ENCODE measurements around the gene RFC4. TPM values are rescaled to one million over a fixed set of nuclear protein-coding genes. Genes with fewer than 3 reads are reported as not detected.

RFC4 gene
- total and polyA plus RNA-seq, 2 of the 13 experiments (the other 11 are each of a cell fraction or from before 2014, with no cell fraction given) = 18.5 to 103 TPM

DNA sequence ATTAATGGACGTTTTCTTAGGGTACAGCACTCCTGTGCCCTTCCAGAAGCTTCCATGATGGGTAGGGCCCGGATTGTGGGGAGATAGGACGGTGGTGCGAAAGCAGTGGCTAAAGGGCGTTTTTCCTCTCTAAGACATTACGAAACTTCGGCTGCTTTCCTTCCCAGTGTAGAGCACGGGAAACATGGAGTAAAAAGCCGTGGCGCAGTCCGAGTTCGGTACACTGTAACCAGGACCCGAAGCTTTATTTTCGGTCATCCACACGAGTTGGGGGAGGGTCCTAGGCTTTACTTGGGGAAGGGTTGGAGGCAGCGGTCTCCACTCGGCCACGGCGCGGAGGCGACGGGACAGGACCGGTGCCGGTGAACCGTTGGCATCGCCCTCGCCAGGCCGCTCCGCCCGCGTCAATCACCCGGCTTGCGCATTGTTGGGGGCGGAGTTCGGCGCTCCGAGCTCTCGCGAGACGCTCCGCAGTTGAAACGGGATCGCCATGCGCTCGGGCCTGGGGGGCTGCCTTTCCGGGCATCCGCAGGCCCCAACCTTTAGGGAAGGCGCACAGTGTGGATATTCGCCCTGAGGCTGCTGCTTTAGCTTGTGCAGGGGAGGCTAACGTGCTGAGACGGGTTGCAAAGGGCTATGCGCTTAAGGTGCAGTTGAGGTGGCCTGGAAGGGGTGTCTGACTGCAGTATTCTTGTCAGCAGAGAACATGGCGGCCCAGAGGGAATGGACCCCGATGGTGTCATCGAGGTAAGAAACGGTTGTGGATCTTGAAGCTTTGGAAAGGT, 22.4 kb downstream of the RFC4 start (continued):
- TF ChIP-seq ZNF496 (CRISPR knock-in tag; IDR thresholded peaks at IDR 0.05; ENCODE audit: insufficient replicate concordance) (no peak), ZNF253 (CRISPR knock-in tag; IDR thresholded peaks at IDR 0.05; ENCODE audit: borderline replicate concordance) (no peak), NKX3-1 (CRISPR knock-in tag; IDR thresholded peaks at IDR 0.05) (no peak), HIVEP1 (CRISPR knock-in tag; IDR thresholded peaks at IDR 0.05) (no peak), GTF2F1 (IDR thresholded peaks at IDR 0.05; ENCODE audit: low read length) (no peak), ZNF790 (CRISPR knock-in tag; IDR thresholded peaks at IDR 0.05; ENCODE audit: borderline replicate concordance) (no peak), MAZ (IDR thresholded peaks at IDR 0.05; ENCODE audit: borderline replicate concordance, low read depth, low read length) (no peak), MAZ (CRISPR knock-in tag; IDR thresholded peaks at IDR 0.05; ENCODE audit: low read depth) (no peak), SKI (IDR thresholded peaks at IDR 0.05; ENCODE audit: partially characterized antibody) (no peak), ZC3H4 (CRISPR knock-in tag; IDR thresholded peaks at IDR 0.05; ENCODE audit: borderline replicate concordance) (peak; percentile 45; the same call in 1 of the 2 replicates), FOXK1 (CRISPR knock-in tag; IDR thresholded peaks at IDR 0.05; ENCODE audit: borderline replicate concordance, low read depth) (no peak)
- TF ChIP-seq, protein P1, sequence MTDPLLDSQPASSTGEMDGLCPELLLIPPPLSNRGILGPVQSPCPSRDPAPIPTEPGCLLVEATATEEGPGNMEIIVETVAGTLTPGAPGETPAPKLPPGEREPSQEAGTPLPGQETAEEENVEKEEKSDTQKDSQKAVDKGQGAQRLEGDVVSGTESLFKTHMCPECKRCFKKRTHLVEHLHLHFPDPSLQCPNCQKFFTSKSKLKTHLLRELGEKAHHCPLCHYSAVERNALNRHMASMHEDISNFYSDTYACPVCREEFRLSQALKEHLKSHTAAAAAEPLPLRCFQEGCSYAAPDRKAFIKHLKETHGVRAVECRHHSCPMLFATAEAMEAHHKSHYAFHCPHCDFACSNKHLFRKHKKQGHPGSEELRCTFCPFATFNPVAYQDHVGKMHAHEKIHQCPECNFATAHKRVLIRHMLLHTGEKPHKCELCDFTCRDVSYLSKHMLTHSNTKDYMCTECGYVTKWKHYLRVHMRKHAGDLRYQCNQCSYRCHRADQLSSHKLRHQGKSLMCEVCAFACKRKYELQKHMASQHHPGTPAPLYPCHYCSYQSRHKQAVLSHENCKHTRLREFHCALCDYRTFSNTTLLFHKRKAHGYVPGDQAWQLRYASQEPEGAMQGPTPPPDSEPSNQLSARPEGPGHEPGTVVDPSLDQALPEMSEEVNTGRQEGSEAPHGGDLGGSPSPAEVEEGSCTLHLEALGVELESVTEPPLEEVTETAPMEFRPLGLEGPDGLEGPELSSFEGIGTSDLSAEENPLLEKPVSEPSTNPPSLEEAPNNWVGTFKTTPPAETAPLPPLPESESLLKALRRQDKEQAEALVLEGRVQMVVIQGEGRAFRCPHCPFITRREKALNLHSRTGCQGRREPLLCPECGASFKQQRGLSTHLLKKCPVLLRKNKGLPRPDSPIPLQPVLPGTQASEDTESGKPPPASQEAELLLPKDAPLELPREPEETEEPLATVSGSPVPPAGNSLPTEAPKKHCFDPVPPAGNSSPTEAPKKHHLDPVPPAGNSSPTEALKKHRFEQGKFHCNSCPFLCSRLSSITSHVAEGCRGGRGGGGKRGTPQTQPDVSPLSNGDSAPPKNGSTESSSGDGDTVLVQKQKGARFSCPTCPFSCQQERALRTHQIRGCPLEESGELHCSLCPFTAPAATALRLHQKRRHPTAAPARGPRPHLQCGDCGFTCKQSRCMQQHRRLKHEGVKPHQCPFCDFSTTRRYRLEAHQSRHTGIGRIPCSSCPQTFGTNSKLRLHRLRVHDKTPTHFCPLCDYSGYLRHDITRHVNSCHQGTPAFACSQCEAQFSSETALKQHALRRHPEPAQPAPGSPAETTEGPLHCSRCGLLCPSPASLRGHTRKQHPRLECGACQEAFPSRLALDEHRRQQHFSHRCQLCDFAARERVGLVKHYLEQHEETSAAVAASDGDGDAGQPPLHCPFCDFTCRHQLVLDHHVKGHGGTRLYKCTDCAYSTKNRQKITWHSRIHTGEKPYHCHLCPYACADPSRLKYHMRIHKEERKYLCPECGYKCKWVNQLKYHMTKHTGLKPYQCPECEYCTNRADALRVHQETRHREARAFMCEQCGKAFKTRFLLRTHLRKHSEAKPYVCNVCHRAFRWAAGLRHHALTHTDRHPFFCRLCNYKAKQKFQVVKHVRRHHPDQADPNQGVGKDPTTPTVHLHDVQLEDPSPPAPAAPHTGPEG (CRISPR knock-in tag; IDR thresholded peaks at IDR 0.05) = 0 out of 2 replicates have a peak, but pooled peaks have one; percentile 12
- TF ChIP-seq, protein P2, sequence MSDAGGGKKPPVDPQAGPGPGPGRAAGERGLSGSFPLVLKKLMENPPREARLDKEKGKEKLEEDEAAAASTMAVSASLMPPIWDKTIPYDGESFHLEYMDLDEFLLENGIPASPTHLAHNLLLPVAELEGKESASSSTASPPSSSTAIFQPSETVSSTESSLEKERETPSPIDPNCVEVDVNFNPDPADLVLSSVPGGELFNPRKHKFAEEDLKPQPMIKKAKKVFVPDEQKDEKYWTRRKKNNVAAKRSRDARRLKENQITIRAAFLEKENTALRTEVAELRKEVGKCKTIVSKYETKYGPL (CRISPR knock-in tag; IDR thresholded peaks at IDR 0.05) = no peak
- TF ChIP-seq, protein P3, sequence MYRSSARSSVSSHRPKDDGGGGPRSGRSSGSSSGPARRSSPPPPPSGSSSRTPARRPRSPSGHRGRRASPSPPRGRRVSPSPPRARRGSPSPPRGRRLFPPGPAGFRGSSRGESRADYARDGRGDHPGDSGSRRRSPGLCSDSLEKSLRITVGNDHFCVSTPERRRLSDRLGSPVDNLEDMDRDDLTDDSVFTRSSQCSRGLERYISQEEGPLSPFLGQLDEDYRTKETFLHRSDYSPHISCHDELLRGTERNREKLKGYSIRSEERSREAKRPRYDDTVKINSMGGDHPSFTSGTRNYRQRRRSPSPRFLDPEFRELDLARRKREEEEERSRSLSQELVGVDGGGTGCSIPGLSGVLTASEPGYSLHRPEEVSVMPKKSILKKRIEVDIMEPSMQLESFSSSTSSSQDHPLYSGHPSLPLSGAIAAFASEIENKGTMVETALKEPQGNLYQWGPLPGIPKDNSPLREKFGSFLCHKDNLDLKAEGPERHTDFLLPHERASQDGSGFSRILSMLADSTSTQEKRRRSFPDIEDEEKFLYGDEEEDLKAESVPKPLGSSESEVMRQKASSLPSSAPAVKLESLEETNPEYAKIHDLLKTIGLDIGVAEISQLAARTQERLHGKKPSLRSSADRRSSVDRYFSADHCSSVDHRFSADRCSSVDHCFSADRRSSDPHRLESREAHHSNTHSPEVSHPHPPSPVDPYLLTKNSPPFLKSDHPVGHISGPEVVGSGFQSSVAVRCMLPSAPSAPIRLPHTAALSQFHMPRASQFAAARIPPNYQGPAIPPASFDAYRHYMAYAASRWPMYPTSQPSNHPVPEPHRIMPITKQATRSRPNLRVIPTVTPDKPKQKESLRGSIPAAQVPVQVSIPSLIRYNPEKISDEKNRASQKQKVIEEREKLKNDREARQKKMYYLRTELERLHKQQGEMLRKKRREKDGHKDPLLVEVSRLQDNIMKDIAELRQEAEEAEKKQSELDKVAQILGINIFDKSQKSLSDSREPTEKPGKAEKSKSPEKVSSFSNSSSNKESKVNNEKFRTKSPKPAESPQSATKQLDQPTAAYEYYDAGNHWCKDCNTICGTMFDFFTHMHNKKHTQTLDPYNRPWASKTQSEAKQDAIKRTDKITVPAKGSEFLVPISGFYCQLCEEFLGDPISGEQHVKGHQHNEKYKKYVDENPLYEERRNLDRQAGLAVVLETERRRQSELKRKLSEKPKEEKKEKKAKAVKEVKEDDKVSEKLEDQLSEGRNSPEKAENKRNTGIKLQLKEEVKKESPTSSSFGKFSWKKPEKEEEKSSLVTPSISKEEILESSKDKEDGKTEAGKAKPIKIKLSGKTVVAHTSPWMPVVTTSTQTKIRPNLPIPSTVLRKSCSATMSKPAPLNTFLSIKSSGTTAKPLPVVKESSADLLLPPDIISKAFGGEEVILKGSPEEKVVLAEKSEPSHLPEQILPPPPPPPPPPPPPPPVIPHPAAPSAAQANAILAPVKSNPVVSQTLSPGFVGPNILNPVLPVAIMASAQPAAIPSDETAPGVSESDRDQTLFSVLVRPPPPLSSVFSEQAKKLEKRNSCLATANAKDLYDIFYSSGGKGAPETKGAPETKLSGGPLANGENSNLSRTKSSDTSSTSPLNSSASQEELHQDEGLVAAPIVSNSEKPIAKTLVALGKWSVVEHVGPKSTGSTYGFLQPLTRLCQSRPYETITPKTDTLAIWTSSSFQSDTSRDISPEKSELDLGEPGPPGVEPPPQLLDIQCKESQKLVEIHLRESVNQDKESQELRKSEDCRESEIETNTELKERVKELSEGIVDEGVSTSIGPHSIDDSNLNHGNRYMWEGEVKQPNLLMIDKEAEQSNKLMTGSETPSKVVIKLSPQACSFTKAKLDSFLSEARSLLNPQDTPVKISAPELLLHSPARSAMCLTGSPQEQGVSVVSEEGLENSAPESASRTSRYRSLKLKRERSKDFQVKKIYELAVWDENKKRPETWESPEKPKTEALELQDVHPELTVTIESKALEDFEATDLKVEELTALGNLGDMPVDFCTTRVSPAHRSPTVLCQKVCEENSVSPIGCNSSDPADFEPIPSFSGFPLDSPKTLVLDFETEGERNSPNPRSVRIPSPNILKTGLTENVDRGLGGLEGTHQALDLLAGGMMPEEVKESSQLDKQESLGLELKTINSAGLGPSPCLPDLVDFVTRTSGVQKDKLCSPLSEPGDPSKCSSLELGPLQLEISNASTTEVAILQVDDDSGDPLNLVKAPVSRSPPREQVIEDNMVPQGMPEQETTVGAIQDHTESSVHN (CRISPR knock-in tag; IDR thresholded peaks at IDR 0.05) = no peak

All from HepG2 (cell line).